ENCODE results near the gene HTRA2.

DNA sequence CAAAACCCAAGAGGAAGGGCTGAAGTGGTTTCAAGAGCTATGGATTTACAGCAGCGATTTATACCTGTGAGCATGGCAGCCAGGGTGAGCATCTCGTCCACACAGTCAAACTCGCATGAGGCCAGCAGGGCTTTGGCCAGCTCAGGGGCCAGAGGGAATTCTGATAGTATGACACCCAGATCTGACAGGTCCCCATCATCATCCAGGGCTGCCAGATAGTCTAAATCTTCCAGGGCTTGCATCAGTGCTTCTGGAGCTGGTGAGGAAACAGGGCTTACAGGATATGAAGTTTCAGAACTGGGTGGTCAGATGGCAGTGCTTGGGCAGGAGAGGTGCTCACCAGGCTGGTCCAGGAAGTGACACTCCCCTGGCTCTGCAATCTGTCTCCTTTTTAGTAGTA, 7.2 kb upstream of the HTRA2 start:
- TF ChIP-seq PPARA (CRISPR knock-in tag; IDR thresholded peaks at IDR 0.05; ENCODE audit: borderline replicate concordance) (no peak), SNAI2 (CRISPR knock-in tag; IDR thresholded peaks at IDR 0.05) (no peak), BACH2 (CRISPR knock-in tag; IDR thresholded peaks at IDR 0.05; ENCODE audit: borderline replicate concordance) (no peak), ZFP30 (CRISPR knock-in tag; IDR thresholded peaks at IDR 0.05) (no peak), RARB (CRISPR knock-in tag; IDR thresholded peaks at IDR 0.05) (no peak), ESRRG (CRISPR knock-in tag; IDR thresholded peaks at IDR 0.05) (no peak), POU6F1 (CRISPR knock-in tag; IDR thresholded peaks at IDR 0.05; ENCODE audit: borderline replicate concordance, low read depth) (no peak)
- TF ChIP-seq, protein P1, sequence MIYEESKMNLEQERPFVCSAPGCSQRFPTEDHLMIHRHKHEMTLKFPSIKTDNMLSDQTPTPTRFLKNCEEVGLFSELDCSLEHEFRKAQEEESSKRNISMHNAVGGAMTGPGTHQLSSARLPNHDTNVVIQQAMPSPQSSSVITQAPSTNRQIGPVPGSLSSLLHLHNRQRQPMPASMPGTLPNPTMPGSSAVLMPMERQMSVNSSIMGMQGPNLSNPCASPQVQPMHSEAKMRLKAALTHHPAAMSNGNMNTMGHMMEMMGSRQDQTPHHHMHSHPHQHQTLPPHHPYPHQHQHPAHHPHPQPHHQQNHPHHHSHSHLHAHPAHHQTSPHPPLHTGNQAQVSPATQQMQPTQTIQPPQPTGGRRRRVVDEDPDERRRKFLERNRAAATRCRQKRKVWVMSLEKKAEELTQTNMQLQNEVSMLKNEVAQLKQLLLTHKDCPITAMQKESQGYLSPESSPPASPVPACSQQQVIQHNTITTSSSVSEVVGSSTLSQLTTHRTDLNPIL (CRISPR knock-in tag; IDR thresholded peaks at IDR 0.05; ENCODE audit: low read depth) = no peak

All from SK-N-SH treated with all-trans-retinoic acid at 6 μM for 48 hours (cell line).